Subcutaneous adipose tissue (tissue), 4 donors: Measurements from ENCODE around the gene ERMN. TPM values are rescaled to one million over a fixed set of nuclear protein-coding genes. Genes with fewer than 3 reads are reported as not detected.

Source experiments
- CTCF ChIP-seq: fragments of 450-650 bp; IDR thresholded peaks from one replicate; pipeline ENCODE4 v1.5.1; 2016; ENCODE audit warnings: low read depth, mild to moderate bottlenecking, control low read depth, antibody characterized with exemption, moderate library complexity
- total RNA-seq, 4 donors: library from RNA; depleted of rRNA; stranded (reverse); fragments of >200 nt; gene quantifications; one replicate each; pipeline ENCODE4 v1.1.0, GENCODE V29; 2016

The ERMN gene
- total RNA-seq, 4 donors from 2014 or later = 0.16 to 1.9 (median 0.22) TPM; not detected in 1

GRCh38 chr2:157336137-157337010 lies 10.8 kb upstream of the ERMN start:
- no peak for TF ChIP-seq CTCF

- no peak for TF ChIP-seq CTCF
Observed at GRCh38 chr2:157334797-157335196, 9.2 kb upstream of the ERMN start.

DNA sequence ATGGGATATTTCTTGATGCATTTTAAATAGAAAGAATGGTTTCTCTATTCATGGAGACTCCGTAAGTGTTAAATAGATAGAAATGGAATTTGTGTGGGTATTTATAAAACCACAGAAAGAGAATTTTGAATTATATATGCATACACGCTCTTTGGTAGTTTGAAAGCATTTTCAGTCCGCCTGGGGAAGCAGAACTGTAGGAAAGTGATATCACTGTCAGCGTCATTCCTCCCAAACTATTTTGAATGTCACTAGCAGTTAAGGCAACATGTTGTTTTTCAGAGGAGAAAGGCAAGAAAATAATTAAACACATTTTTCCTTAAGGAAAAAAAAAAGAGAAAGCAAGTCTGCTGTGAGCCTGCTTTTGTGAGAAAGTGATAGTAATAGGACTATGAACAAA lies 8.7 kb upstream of the ERMN start:
- no peak for TF ChIP-seq CTCF

DNA sequence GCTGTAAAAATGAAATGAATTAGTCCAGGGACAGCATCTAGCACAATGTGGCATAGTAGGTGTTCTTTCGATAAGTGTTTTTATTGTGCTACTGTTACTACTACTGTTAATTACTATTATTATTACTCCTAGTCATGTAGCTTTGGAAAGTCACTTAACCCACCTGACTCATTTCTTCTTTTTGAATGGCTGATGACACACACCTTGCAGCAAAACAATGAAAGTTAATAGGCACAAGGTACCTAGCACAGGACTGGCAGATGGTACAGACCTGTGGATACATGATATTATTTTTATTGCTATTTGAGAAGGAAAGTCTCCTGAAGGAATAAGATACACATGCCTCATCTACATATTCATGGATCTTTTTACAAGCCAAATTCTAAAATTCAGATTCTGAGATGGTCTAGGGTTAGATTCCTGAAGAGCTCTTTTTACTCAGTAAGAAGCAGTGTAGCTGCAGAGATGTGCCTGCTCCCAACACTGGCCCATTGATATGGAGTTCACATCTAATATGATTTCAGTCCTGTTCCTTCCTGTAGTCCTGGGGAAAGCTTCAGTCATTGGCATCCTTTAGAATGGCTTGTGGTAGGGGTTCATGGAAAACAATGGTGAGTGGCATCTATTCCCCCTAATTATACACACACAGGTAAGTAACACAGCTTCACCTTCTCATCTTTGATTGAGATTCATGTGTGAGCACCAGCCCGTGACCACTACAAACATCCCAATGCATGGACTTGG lies 7.9 kb upstream of the ERMN start:
- TF ChIP-seq CTCF = no peak

DNA sequence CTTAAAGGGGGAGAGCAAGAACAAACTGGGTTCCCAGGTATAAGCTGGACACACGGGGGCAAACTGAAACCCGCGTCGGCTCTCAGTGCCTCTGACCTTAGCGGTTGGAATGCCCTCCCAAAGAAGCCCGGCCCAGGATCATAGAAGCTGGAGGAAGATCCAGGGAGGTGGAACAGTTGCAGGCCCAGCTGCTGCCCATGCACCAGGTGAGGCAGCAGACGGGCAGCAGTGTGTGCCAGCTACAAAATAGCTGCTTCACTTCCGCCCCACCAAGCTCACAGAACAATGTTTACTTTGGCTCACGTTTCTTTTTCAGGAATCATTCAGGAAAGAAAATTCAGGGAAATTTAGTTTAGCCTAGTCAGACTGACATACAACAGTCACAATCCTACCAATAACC lies 3.9 kb upstream of the ERMN start:
- no peak for TF ChIP-seq CTCF

DNA sequence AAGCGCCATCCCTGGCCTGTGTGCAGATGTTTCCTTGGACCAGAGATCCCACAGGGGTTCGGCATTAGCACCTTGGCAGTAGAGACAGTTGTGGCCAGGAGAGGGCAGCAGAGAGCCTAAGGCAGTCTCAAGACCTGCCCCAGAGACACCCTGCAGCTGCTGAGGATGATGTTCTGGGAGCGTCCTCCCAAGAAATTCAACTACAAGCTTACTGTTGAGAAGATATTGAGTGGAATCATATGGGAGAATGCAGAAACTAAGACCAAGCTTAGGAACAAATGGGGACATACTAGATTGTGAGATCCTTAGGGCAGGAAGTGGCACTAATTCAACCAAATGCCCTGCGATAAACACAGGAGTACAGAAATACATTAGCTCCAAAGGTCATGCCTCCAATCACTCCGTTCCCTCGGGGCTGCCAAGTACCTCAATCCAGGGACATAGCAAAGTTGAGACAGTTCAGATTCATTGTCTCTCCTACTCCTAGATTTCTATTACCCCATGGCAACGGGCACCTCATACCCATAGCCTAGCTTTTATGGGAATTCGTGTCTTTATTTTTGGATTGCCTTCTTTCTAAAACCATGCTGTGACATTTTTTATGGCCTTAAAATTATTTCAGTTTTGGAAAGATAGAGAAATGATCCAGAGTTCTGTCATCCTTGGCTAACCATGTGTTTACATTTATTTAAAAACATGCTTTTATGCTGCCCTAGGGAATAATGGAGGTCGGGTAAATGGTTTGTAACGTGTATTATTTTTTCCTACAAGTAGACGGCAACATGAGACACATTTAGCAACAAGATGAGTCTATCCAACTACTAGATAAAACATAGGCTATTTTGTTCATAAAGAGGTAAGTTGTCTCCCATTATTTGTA lies 2.2 kb upstream of the ERMN start:
- no peak for TF ChIP-seq CTCF
